Mesenteric fat pad (tissue), 1 donor: ENCODE results near the gene ATG4A. TPM values are rescaled to one million over a fixed set of nuclear protein-coding genes. Genes with fewer than 3 reads are reported as not detected.

Source experiments
- DNase-seq: peaks from one replicate; pipeline ENCODE4 v3.0.0-alpha.2; 2020; ENCODE audit warnings: low spot score
- long read RNA-seq: library from polyadenylated mRNA; unstranded; transcript quantifications from one replicate; pipeline ENCODE4 v2.0.0, GENCODE V29; 2020
- total RNA-seq: library from RNA; stranded (reverse); fragmentation: NEBNext Ultra II Directional; extraction: Animal tissue kit (Norgen Biotek cat#: 25700); gene quantifications from one replicate; pipeline ENCODE4 v1.2.1, GENCODE V29; 2021
- donor health status: DM: yes; HTN: yes; CAD: no.

The ATG4A gene, protein sequence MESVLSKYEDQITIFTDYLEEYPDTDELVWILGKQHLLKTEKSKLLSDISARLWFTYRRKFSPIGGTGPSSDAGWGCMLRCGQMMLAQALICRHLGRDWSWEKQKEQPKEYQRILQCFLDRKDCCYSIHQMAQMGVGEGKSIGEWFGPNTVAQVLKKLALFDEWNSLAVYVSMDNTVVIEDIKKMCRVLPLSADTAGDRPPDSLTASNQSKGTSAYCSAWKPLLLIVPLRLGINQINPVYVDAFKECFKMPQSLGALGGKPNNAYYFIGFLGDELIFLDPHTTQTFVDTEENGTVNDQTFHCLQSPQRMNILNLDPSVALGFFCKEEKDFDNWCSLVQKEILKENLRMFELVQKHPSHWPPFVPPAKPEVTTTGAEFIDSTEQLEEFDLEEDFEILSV
- 12.0 TPM for total RNA-seq
- long read RNA-seq, transcript ATG4A-203 (13 exons, 2,315 nt) = major isoform, 39 of 53 reads
- long read RNA-seq, partial matches to known transcripts = 4 of 53 reads
- long read RNA-seq, other reads (novel, unspliced or antisense) = 10 of 53 reads

DNA sequence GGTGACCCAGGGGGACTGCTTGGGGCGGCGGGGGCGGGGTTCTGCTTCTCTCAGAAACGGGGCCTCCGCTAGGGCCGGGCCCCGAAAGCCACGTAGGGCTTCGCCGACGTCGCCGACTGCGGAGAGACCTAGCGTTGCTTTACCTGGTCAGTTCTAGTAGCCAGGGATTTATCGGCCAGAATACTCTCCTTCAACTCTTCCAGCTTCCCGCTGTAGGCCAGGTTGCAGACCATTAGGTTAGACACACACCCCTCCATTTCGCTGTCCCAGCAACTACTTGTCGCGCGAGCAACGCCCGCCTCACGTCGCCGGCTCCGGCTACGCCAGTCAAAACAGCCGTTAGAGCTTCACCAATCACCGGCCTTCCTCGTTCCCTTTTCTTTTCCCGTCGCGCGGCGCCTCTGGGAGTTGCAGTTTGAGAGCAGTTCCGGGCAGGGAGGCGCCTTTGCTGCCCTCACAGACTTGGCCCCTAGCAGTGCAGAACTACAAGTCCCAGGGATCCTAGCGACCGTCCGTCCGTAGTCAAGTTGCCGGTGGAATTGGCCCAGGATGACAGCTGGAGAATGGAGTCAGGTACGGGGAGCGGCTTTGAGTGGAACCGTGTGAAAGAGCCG is at the start of gene ATG4A, which contains the start of gene PSMD10:
Gene ATG4A (plus strand): TSS at position 515 of the 614 bp plus-strand sequence. CDS start 49 bp downstream, at position 564.
Gene PSMD10 (minus strand): TSS at position 279 of the 614 bp plus-strand sequence. CDS start 22 bp downstream, at position 257.
- peak; percentile 96 for DNase-seq

DNA sequence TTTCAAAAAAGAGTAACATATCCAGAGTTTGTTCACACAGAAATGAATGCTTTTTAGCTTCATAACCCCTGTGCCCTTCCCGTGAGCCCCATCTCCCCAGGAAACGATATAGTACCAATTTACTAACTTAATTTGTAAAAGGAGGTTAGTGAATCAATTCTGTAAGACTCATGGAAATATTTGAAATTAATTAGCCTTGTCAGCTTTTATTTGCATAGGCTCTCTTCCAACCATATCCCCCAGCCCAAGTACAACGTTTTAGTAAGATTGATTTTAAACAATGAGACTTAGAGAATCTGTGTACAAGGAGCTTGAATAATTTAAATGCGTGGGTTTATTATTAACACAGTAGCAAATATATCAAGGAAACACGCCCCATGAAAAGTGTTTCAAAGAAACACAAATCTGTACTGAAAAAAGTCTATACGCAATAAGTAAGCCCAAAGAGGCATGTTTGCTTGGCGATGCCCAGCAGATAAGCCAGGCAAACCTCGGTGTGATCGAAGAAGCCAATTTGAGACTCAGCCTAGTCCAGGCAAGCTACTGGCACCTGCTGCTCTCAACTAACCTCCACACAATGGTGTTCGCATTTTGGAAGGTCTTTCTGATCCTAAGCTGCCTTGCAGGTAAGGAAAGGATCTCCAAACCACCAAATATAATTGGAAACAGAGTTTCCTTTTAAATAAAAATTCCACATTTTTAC is 46.9 kb upstream of the ATG4A start, which contains the start of gene VSIG1:
Gene VSIG1 (plus strand): TSS at position 512 of the 703 bp plus-strand sequence. CDS start 66 bp downstream, at position 578.
- DNase-seq = no peak

DNA sequence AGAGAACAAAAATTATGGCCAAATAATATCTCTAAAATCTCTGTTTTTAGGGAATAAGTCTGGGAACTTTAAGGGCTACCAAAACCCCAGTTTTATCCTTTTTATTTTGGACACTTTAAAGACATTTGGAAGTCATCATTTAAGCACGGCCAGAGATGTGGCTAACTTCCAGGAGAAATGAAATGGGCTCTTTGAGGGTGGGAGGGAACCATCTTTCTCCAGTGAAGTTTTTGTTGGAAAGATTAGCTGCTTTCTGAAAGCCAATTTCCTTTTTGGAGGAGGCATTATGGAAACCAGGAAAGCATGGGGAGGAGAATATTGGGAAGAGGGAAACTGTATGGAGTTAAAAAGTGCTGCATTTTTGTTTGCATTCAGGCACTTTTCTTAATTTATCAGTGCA is 41.9 kb upstream of the ATG4A start:
- DNase-seq = no peak

DNA sequence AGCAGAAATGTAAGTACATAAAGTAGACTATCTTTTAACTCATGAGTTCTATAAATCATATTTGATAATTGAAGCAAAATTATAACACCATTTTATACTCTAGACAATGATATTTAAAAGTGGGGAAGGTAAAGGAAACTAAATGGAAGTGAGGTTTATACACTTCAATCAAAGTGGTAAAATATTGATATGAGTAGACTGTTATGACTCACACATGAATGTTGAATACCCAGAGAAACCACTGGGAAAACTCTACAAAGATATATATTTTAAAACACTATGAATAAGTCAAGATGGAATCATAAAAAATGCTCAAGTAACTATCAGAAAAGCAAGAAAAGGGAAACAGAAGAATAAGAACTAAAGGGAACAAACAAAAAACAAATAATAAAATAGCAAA is 38.4 kb upstream of the ATG4A start:
- no peak for DNase-seq

DNA sequence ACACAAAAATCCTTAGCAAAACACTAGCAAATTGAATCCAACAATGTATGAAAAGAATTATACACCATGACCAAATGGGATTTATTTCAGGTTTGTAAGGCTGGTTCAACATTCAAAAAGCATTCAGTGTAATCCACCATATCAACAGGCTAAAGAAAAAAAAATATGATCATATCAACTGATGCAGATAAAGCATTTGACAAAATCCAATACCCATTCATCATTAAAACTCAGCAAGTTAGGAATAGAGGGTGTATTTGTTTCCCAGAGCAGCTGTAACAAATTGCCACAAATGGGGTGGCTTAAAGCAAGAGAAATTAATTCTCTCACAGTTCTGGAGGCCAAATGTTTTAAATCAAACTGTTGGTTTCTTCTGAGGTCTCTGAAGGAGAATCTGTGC is 36.0 kb upstream of the ATG4A start:
- DNase-seq = no peak

DNA sequence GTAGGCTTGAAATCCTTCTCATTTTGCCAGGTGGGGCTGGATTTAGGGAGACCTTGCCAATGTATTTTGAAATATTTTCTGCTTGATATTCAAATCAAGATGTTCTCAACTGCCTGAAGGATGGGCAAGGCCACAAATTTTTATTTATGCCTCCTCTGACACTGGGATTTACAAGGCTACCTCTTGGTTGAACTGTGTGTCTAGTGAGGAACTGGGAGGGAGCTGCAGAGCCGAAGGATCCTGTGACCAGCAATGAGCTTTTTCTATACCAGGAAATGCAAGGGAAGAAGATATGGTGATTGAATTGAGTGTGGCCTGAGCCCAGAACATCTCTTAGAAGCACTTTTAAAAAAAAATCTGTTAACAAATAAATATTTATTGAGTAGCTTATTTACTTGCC is 31.8 kb upstream of the ATG4A start:
- DNase-seq = no peak

DNA sequence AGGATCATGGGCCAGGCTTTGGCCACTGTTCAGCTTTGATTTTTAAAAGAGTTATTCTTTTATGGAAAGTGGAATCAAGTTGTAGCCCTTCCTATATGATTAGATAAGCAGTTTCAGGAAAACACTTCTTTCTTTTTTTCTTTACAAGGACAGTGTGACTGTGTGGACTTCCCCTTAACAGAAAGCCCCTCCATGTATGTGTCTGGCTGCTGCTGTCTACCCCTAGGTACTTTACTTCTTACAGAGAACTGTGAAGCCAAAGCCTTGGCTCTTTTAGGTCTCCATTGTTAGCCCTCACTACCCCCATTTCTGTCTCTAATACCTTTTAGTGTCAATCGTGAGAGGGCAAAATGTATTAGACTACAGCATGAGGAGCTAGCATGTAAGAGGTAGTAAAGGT is 27.6 kb upstream of the ATG4A start:
- no peak for DNase-seq

DNA sequence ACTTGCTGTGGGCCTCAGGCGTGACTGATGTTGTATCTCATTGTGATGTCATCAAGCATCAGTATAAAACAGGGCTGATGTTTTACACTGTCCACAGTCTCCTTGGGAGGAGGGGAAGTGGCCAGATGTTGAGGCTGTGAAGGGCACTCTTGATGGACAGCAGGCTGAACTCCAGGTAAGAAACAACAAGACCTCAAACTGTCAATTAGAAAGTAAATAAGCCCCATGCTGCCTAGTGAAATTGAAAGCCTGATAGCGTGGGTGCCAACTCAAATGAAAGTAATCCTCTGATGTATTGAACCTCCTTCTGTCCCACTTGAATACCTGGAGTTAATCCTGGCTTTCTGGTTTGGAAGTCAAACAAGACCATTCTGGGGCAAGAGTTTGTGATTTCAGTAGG is 27.0 kb upstream of the ATG4A start:
- DNase-seq = no peak

DNA sequence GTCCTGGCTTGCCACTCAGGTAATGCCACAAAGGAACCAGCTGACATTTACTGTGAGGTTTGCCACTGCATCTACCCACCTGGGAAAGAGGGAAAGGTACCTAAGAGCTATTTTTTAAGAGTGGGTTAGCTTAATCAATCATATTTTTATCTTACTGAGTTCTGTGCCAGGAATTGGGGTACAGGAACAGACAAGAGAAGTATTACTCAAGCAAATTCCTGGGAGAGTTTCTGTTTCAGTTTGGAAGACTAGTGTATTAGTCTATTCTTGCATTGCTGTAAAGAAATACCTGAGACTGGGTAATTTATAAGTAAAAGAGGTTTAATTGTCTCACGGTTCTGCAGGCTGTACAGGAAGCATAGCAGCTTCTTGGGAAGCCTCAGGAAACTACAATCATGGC is 23.5 kb upstream of the ATG4A start:
- DNase-seq = no peak

DNA sequence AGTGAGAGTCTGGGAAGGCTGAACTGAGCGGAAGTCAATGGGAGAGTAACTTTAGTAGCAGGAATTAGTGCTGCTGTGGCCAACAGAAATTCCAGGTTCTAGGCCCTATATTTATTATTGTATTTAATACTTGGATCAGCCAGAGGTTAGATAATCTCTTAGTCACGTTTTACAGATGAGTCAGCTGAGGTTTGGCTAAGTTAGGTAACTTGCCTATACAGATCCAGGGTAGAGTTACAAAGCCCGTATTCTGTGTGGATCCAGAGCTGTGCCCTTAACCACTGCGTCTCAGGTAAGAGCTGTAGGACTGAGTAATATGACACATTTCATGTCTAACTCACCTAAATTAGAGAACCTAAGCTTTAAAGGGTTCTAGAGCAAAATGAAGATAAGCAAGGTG is 20.7 kb upstream of the ATG4A start:
- DNase-seq = no peak

DNA sequence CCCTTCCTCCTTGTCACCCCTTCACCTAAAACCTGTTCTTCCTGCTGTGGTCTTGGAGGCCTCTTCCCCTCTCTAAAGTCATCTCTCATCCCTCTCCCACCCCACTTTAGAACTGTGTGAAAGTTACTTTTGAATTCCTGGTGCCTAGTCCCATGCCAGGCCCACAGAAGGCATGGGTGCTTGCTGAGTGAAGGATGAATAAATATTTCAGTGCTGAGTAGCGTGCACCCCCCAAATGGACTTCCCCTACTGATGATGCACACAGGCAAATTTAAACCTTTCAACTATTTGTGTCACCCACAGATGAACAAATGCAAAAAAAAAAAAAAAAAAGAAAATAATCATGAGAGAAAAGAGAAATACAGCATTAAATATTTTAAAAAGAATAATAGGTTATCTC is 20.0 kb upstream of the ATG4A start:
- no peak for DNase-seq

DNA sequence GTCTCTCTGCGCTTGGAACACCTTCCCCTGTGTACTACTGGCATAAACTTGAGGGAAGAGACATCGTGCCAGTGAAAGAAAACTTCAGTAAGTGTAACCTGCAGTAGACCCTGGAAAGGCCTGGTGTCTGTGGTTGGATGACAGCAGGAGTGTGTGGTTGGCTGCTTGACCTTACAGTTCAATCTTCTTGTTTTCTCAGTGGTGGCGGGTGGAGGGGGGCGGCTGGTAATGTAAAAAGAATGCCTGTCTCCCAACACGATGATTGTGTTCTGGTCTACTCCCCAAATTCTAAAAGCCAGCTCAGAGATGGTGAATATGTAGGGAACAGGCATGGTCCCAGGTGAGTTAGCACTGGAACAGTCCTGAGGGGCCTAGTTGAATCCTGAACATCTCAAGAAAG is 18.8 kb upstream of the ATG4A start:
- no peak for DNase-seq

DNA sequence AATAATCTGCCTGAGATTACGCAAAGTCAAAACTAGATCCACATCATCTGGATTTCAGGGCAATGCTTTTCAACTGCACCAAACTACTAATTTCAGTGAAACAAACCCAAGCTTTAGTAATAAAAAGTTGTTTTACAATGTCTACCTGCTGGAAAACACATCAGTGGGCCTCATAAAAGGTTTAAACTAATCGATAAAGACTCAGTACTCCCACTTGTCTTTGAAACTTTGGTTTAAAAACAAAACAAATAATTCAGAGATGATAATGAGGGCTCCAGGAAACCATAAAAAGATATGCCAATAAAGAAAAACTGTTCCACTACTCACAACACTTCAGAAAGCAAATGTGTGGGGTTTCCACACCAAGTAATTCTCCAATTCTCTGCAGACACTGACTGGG is 10.5 kb upstream of the ATG4A start:
- no peak for DNase-seq

DNA sequence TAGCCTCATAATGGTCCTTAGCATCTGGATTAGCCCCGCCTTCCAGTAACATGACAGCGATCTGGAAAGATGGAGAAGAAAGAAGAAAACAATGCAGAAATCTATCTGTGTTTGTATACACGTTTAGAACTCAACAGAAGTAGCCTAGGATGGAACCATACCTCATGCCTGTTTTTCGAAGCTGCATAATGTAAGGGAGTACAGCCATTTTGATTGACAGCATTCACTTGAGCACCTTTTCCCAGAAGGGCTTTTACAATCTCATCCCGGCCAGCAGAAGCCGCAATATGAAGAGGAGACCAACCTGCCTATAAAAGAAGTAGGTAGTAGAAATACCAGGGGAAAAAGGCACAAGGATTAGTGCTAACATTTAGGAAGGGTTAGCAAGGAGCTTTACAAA is 3.8 kb upstream of the ATG4A start:
- DNase-seq = no peak

DNA sequence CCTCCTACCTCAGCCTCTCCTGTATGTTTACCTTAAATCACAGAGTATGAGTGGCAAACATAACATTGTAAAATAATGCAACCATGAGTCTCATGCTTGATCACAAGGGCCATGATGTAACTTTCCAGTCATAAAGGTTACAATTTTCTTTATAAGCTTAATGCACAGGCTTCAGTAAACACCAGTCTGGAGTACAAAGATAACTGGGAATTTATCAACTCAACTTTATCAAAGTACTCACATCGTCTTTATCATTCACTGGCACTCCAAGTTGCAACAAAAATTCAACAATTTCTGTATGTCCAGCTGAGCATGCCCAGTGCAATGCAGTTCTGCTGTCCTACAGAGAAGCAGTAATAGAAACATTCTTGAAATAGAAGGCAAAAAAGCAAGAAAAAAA is 3.1 kb upstream of the ATG4A start:
- no peak for DNase-seq

DNA sequence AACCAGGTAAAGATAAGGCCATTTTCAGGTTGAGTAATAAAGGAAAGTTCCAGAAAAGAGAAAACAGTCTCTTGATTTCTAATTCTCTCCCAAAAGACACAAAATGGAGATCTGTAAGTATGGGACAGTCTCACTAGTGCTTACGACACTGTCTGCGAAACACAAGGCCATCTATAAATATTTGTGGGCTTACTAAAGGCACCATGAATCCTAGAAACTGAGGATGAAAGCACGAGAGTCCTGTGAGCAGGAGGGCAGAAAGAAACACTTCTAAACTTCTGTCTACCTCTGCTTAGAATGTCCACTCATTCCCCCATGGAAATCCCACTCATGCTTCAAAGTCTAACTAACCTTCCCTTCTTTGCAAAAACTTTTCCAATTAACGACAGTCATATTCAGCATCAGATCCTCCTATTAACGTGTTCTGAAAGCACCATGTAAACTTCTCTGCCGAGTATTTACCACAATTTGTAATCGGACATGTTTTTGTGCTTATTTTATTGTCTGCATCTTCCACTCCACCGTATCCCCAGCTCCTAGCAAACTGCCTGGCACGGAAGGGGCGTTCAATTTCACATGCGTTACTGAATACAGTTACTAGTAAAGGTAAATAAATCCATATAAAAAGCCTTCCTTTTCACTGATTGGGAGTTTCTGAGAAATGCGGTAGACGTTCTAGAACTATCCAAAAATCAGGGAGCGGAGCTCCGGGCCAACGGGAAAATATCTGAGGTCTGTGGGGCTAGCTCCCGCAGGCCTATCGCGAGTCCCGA is 901 bp upstream of the ATG4A start:
- DNase-seq = no peak

DNA sequence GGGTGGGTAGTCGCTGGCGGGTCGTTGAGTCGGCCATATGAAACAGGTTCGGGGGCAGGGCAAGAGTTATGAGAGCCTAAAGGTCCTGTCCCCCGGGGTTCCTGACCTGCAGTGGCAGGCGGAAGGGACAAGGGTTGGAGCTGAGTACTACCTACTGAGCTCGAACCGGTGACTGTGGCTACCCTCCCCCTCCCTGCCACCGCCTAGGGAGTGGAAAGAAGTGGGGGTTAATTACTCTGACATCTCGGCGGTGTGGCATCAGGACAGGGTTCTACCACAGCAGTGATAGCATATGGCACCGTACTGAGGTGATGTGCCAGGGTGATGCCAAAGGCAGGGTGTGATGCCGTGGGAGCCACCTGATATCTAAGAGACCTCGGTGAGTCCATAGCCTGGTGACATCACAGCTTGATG is 307 bp downstream of the ATG4A start:
- DNase-seq = no peak

DNA sequence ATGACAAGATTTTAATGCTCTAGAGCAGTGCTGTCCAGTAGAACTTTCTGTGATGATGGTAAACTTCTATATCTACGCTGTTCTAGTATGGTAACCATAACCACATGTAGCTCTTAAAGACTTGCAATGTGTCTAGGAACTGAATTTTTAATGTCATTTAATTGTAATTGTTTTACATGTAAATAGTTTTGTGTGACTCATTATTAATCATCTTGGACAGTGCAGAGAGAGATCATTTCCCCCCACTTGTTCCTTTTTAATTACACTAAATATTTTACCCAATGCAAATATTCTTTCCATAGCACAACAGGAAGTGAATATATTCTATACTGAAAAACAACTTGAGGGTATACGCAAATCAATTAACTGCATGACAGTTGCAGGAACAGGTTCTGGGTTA is 5.8 kb downstream of the ATG4A start:
- DNase-seq = no peak

DNA sequence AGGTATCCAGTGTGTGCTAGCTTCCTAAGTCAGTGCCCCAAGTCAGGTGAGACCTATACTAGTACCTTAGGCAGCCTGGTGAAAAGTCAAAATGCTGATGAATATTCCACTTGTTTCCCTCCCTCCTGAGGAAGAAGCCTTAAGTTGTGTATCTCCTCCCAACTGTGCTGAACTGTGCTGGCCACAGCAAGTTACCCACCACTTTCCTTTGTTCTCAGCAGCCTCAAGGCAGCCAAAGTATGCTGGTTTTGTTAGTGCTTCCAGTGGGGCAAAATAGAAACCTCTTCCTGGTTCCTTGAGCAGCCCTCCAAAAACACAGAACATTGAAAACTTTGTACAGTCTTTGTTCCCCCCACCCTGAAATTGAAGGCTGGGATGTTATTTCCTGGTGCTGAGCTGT is 13.9 kb downstream of the ATG4A start:
- DNase-seq = no peak

DNA sequence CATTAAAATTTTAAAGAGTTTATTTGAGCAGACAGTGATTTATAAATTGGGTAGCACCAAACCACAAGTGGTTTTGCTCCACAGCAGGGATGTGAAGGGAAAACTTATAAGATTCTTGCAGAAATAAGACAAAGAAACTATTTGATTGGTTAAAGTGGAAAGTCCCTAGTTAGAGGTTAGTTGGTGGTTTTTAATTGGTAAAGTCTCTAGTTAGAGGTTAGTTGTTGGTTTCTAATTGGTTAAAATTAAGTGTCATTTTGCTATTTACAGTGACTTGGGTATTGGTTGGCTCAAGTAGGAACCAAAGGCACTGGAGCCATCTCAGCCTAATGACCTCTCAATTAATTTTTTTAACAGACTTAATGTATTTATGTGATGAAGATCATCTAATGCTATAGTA is 23.0 kb downstream of the ATG4A start:
- DNase-seq = no peak

DNA sequence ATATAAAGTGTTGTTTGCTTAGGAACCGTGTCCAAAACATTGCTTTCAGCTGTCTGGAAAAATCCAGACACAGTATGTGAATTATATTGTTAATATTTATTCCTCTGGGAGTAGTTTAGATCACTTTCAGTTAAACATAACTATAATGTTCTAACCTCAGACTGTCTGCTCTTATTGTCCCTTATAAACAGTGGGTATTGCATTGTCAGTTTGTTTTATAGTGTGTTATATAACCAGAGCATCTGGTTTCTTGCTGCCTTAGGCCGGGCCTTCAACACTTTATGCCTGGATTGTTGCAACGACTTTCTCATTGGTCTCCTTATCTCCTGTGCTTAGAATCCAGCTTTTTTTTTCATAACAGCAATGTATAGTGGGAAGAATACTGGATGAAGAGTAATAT is 26.4 kb downstream of the ATG4A start:
- no peak for DNase-seq
